Skeletal muscle cell (primary cell): ENCODE results near the gene XPNPEP1.

Experiments used
- DNase-seq: peaks from one replicate; pipeline ENCODE4 v3.0.0-alpha.2; 2010; ENCODE audit warnings: low read depth
- H3K4me3 ChIP-seq: 2 replicates; pipeline ENCODE4 v1.5.1; 2011; ENCODE audit warnings: low read depth, mild to moderate bottlenecking, control low read depth, low read length, moderate library complexity

XPNPEP1 gene

DNA sequence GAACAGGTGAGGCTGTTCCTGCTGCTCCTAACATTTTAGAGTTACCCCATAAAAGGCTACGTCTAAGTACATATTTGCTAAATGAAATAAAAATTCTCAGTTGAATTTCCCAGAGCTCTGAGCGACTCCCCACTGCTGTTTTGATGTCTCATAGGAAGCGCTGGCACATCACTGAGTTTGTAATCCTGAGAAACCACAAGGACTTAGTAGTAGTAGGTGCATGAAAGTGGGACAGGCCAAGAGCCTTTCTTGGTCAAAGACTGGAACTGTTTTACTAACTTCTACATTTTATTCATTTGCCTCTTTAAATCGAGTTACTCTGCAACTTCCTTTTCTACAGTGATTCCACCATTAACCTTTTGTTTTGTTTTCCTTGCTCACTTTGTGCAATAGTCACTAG is 85.9 kb downstream of the XPNPEP1 start:
- no peak for DNase-seq
- H3K4me3 ChIP-seq, result no peak overlapping the region

- DNase-seq, result no peak
- H3K4me3 ChIP-seq, result no peak overlapping the region
These were observed 88.1 kb downstream of the XPNPEP1 start for GRCh38 chr10:109835257-109835656.

DNA sequence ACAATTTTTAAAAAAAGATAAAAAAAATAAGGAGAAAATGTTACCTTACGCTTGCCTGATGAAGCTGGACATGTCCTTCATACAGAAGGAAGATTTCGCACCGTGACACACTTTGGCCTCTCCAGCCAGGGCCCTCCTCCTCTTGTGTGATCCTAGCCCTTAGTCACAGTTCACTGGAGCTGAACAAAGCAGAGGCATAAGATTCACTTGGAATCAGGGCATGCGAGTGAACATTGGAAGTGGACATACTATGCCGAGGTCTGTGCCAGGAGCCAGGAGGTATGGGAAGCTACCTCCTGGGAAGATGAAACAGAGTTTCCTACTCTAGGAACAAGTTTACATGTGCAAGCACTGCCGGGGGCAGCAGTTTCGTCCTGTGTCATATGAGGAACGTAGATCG is 91.5 kb downstream of the XPNPEP1 start:
- H3K4me3 ChIP-seq, result no peak overlapping the region
- no peak for DNase-seq

DNA sequence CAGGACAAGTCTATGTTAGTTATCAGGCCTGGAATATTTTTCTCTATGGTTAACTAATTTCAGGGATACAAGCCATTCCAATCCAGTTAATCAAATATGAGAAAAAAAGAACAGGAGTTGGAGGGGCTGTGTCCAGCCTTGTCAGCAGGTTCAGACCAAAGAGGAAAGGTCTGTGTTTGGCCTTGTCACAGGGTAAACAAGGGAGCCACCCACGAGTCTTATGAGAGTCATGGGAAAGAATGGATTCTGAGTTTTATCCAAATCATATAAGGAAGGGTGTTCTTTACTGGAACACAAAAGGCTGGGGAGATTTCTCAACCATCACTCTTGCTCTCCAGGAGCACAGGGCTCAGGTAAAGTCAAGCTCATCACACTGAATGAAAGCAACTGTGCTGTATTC is 99.1 kb downstream of the XPNPEP1 start:
- no peak for DNase-seq
- no peak overlapping the region for H3K4me3 ChIP-seq

GRCh38 chr10:109823196-109823595 is 100.1 kb downstream of the XPNPEP1 start:
- DNase-seq, result no peak
- no peak overlapping the region for H3K4me3 ChIP-seq

- no peak for DNase-seq
- no peak overlapping the region for H3K4me3 ChIP-seq
These were observed 101.6 kb downstream of the XPNPEP1 start for GRCh38 chr10:109821672-109822071.

DNA sequence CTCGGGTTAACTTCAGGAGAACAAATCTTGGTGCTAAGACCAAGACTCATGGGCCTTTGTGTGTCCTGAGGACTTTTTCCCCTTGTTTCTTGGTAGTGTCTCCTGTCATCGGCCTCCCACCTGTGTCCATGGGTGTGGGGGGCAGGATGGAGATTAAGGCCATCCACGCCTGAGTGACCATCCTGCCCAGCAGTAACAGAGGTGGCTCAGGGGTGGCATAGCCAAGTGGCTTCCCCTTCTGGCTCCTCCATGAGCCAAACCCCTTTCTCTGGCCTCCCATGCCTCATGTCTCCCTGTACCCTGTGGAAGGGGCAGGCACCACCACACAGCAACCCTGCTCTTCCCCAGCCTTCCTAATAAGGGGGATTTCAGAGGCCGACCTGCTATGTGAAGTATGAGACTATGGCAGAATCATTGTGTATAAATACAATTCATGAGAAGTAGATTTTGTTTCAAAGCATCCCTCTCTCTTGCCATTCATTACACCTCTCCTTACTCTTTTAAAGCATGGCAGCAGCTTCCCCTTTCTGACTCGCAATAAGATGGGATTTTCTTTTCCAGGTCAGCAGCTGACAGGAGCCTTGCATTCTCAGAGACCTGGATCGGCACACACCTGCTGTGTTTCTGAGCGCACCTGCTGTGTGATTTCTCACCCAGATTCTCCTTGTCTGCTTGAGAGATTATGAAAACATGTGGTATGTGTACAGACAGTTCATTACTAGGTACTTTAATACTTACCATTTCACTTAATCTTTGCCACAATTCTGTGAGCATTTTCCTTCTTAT is 102.5 kb downstream of the XPNPEP1 start:
- no peak for DNase-seq
- H3K4me3 ChIP-seq, result no peak overlapping the region

DNA sequence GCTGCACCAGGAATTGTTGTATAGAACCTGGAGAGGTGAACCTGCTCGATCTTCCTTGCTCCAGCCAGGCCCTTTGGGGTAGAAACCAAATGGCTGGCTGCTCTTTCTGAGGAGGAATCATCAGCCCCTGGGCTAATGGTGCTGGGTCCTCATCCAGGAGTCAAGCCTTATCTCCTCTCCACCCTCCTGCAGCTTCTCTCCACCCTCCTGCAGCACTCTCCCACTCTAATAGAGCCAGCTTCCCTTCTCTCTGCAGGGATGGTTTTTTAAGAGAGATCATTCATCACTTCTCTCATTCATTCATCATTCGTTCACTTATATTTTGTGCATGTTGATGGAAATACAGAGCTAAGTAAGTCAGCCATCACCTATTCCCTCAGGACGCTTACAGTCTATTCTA is 103.5 kb downstream of the XPNPEP1 start:
- H3K4me3 ChIP-seq, result no peak overlapping the region
- DNase-seq, result no peak
